T-helper 2 cell treated with Interferon-gamma antibody and Interleukin-4, amounts not matched to agents 100 ng/mL and 5 ng/mL, for 36 hours (primary cell): Measurements from ENCODE around the gene GLMN. TPM values are rescaled to one million over a fixed set of nuclear protein-coding genes. Genes with fewer than 3 reads are reported as not detected.

Experiments
- intact Hi-C: fragments of 100-400 bp; cut with micrococcal nuclease; formaldehyde crosslinking; loops from one replicate; pipeline ENCODE4 v1.15.1; 2023
- total RNA-seq: library from RNA; stranded (reverse); gene quantifications from 2 replicates; pipeline ENCODE4 v1.2.3, GENCODE V29; 2022

Gene GLMN, protein sequence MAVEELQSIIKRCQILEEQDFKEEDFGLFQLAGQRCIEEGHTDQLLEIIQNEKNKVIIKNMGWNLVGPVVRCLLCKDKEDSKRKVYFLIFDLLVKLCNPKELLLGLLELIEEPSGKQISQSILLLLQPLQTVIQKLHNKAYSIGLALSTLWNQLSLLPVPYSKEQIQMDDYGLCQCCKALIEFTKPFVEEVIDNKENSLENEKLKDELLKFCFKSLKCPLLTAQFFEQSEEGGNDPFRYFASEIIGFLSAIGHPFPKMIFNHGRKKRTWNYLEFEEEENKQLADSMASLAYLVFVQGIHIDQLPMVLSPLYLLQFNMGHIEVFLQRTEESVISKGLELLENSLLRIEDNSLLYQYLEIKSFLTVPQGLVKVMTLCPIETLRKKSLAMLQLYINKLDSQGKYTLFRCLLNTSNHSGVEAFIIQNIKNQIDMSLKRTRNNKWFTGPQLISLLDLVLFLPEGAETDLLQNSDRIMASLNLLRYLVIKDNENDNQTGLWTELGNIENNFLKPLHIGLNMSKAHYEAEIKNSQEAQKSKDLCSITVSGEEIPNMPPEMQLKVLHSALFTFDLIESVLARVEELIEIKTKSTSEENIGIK
- 29.0 and 29.9 TPM in 2 replicates for total RNA-seq

DNA sequence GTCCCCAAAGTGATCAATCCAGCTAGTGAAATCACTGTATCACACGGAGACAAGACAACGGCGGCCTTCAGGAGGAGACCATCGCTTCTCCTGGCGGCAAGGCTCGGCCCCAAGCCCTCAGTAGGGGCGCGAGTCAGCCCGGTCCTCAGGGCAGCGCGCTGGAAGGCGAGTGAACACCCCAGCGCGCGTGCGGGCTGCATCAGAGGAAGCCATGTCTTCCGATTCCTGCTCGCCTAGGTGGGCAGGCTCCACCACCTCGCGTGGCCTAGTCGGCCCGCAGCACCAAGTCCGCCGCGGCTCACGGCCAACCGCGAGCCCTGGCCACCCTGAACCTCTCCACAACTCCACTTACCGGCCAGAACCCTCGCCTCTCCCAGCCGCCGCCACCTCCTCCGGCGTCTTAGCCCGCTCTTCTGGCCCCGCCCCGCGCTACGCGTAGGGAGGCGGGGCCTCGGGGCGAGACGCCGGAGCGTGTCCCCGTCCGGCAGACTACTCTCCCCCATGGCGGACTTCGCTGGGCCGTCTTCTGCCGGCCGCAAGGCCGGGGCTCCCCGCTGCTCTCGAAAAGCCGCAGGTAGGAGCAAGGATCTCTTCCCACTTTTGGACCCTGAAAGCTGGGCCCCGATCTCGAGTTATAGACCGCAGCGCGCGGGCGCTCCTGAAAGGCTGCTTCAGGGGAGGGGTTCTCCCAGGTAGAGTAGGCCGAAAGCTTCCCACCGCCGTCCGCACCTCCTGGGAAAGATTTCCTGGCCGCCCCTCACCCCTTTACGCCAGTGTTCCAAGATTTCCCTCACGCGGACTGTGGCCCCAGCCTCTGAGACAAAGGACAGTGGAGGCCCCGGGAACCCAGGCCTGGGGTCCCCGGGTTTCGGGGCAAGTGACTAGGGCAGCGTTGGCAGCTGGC, at the start of gene GLMN, which contains the start of gene RPAP2:
TSS of gene GLMN (minus strand) at position 415 of the 904 bp plus-strand sequence. CDS start 988 bp downstream, outside the sequence.
TSS of gene RPAP2 (plus strand) at position 487 of the 904 bp plus-strand sequence. CDS start at position 502, 15 bp downstream.
- intact Hi-C loops, result loop anchor here (1.0 to 10.0 kb wide), 10 partner anchors 18 to 536 kb away; partner anchors contain the start of genes BTBD8 and RPL5

DNA sequence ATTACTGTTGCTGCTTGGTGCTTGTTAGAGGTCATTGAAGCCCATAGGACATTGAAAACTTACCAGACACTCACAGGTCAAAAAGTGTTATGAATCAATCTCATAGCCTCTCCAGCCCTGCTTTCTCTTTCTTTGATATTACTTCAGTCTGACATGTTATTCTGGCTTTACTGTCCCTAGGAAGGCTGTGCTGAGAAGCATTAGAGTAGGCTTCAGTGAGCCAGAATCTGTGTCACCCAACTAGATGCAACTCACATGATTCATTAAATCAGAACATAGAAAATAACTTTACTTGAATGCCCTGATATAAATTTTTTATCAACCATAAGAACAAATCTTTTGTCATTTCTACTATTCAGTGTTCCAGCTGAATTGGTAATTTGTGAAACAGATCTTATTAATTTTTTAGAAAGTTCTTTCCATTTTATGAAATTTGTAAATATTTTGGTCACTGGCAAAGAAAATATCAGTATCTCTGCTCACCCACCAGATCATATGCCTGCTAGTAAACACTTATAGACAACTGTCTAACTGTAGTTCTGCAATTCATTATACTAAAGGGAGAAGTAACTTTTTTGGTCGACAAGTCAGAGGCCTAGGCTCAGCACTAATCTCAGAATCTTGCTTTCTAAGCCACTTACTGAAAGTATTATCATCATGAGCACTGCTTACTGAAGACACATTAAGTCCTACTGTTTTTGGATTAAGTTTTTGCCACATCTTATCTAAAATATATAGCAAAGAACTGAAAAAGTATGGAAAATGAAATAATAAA, 48.3 kb upstream of the GLMN start:
- intact Hi-C loops, result no loop called here

DNA sequence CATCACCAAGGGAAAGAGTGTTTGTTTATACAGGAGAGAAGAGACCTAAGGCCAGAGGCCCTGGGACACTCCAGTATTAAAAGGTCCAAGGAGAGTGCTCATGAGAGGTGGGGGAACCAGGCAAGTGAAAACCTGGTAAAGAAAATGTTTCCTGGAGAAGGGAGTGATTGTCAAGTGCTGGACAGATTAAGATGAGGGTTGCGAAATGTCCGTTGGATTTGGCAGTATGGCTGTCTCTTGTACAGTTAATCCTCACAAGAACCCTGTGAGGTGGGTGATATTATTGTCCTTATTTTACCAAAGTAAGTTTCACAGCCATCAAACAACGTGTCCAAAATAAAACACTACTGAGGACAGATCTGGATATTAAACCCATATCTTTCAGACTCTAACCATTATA, 44.3 kb upstream of the GLMN start:
- intact Hi-C loops, result no loop called here

DNA sequence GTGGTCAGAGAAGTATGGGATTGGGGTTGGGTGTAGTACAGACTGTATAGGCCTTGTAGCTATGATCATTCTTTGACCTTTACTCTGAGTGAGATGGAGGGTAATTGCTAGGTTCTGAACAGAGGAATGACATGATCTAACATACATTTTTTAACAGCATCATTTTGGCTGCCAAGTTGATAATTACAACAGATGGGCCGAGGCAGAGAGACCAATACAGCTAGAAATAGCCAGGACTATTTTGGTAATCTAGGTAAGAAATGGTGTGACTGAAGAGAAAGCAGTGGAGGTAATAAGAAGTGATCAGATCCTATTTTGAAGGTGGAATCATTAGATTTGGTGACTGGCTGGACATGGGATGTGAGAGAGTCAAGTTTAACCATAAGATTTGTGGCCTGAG, 43.6 kb upstream of the GLMN start:
- intact Hi-C loops, result no loop called here

DNA sequence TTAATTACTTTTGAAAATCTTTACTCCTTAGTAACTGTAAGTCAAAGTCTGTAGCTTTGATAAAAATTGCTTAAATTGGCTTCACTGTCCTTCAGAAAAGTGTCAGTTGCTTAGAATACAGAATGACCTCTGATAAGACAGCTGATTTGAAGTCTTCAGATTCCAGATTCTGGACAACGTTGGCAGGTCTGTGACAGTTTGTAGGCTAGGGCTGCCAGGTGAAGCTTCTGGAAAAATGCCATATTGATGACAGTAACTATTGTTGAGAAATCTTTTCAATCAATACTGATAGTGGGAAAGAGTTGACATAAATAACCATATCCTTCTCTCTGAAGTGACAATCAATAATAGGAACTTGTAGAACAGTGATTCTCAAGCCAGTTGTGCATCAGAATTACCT, 41.4 kb upstream of the GLMN start:
- intact Hi-C loops, result no loop called here

DNA sequence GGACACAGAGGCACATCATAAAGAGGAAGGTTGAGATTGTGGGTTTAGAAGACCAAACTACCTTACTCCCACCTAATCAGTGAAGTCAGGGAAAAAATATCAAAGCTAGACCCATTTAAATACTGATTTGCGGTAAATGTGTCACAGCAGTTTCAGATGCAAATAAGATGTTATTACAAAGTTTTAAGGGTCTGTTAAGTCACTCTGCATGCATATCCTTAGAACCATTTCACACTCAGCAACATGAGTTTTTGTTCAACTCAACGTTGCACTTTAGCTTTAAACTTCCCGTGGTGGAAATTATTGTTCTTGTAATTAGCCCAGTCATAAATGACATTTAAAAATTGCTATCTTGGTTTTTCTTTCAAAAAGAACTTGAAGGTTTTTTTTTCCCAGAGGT, 34.9 kb upstream of the GLMN start:
- intact Hi-C loops, result no loop called here

DNA sequence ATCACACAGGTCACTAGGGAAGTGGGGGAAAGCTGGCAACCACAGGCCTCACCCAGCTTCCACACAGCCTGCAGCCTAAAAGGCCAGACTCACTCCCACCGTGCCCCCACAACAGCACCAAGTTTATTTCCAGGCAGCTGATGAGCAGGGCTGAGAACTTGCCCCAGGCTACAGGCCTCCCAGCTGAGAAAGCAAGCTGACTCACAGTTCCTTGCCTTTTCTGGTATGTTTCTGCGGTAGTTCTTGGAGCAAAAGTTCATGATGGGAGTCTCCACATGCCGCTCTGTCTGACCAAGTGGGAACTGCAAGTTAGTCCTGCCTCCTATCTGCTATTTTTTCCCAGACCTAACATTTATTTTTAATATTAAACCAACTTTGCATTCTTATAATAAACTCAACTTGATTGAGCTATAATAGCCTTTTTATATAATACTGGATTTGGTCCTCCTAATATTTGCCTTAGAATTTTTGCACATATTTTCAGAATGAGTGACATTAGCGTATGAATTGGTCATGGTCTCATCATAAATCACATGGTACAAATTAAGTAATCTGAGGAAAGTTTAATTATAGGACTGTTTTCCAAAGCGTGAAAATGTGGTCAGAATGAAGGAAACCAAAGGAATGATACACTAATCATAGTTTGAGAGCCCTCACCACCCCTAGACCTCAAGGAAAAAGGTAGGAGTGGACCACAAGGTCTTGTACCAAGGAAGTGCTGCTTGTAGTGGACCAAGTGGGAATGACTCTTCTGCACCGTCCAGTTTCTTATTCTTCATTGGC, 30.8 kb upstream of the GLMN start:
- intact Hi-C loops, result no loop called here

DNA sequence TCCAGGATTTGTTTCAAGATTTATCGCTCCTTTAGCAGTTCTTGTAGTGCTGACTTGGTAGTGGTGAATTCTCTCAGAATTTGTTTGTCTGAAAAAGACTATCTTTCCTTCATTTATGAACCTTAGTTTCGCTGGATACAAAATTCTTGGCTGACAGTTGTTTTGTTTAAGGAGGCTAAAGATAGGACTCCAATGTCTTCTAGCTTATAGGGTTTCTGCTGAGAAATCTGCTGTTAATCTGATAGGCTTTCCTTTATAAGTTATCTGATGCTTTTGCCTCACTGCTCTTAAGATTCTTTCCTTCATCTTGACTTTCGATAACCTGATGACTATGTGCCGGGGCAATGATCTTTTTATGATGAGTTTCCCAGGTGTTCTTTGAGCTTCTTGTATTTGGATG, 29.0 kb upstream of the GLMN start:
- intact Hi-C loops, result no loop called here

DNA sequence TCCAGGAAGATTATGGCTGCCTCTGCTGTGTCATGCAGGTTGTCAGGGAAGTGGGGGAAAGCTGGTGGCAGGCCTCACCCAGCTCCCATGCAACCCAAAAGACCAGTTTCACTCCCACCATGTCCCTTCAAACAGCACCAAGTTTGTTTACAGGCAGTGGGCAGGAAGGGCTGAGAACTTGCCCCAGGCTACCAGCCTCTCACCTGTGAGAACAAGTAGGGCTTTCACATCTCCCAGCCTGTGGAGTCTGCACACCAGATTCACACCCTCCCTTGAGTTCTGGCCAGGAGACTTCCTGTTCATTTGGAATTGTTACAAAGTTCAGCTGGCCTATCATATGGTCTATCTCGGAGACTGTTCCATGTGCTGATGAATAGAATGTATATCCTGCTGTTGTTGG, 27.9 kb upstream of the GLMN start:
- intact Hi-C loops, result no loop called here

DNA sequence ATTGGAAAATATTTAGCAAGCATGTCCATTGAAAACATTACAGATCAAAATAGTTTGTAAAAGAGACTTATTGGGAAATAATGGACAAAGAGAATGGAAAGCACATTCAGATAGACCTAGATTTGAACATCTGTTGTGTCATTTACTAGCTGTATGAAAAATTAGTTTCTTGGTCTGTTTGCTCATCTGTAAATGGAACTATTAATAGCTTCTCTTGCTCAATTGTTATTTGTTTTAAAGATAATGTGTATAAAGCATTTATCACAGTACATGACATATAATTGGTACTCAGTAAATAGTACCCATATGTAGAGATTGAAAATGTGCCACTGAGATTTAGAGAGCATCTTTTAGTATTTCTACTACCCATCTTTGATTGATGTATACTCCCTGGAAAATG, 26.0 kb upstream of the GLMN start:
- intact Hi-C loops, result no loop called here

DNA sequence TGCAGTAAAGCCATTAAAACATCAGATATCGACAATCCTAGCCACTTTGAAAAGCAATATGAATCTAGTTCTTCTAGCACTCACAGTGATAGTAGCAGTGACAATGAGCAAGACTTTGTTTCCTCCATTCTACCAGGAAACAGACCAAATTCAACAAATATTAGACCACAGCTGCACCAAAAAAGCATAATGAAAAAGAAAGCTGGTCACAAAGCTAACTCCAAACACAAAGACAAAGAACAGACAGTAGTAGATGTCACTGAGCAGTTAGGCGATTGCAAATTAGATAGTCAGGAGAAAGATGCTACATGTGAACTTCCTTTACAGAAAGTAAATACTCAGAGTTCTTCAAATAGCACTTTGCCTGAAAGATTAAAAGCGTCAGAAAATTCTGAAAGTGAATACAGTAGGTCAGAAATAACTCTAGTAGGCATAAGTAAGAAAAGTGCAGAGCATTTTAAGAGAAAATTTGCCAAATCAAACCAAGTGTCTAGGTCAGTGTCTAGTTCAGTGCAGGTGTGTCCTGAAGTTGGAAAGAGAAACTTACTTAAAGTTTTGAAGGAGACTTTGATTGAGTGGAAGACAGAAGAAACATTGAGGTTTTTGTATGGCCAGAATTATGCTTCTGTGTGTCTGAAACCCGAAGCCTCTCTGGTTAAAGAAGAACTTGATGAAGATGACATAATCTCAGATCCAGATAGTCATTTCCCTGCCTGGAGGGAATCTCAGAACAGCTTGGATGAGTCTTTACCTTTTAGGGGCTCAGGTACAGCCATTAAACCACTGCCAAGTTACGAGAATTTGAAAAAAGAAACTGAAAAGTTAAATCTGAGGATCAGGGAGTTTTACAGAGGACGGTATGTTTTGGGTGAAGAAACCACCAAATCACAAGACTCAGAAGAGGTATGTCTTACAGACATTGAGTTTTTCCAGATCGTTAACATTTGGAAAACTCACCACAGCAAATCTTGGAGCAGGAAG, 25.0 kb upstream of the GLMN start:
- intact Hi-C loops, result no loop called here

DNA sequence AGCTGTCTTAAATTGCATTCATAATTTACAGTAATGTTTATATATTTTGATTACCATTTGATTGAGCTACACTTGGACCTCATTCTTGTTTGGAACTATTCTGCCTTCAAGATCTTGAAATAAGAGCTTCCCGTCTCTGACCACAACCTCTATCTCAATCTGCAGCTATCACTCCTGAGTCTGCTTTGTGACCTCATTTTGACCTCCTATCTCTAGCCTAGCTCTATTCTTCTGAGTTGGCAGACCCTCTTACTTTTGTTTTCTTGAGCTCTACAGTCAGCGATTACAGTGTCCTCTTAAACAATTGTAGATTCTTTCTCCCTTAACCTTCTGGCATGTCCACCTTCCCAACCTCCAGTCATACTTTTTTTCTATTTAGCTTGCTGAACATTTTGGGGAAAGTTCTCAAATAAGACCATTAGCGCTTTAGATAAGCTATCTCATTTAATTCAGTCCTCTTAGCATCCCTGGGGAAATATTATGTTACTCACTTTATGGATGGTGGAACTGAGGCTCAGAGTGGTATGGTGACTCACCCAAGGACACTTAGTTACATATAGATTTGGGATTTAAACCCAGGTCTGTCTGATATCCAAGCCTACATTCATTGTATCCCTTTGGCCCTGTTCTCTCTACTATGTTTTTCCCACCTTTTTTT, 19.2 kb upstream of the GLMN start:
- intact Hi-C loops, result loop anchor here (2.0 to 5.0 kb wide), 5 partner anchors 19 to 264 kb away; partner anchors contain the start of genes GFI1, GLMN and RPAP2

DNA sequence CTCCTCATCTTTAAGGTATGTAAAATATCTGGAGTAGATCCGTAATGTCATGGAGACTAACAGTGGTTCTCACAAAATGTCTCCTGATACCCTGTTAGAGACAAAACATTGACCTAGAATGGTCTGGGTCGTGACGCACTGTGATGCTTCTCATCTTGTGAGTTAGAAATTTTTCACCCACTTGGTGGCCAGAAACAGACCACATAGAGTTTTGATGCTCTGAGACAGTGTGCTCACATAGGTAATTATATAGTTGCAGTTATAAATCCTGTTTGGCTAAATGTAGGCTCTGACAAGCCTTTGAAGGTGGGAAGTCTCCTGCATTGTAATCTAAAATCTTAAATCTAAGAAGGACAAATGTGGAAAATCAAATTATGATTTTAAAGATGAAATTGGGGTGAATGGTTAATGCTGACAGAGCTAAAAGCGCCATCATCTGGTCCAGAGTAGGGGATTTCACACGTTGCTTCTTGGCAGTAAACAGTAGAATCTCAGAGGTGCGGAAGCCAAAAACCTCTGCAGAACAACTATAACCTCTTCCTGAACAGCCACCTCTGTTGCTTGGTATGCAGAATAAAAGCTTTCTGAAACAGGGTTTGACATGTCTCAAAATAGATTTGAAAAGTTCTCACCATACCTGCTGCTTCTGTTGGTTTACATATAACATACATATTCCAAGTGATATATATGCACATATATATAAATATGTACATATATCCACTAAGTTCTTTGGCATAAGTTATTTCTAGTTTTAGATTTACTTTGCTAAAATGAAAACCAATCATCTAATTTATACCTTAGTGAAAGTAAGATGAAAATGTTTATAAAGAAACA, 17.2 kb upstream of the GLMN start:
- intact Hi-C loops, result loop anchor here (2.0 to 5.0 kb wide), 7 partner anchors 17 to 266 kb away; partner anchors contain the start of genes GFI1, GLMN and RPAP2

DNA sequence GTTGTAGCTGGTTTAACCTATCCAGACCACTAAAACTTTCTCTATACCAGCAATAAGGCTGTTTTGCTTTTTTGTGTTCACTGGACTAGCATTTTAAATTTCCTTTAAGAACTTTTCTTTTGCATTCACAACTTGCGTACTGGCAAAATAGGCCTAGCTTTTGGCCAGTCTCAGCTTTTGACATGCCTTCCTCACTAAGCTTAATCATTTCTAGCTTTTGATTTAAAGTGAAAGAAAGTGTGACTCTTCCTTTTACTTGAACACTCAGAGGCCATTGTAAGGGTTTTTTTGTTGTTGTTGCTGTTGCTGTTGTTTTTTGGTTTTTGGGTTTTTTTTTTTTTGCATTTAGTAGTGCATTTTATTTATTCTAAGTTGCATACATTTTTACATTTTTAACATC, 15.2 kb upstream of the GLMN start:
- intact Hi-C loops, result loop anchor here (2.0 kb wide), 2 partner anchors 97 to 223 kb away; no protein-coding TSS in a partner anchor

DNA sequence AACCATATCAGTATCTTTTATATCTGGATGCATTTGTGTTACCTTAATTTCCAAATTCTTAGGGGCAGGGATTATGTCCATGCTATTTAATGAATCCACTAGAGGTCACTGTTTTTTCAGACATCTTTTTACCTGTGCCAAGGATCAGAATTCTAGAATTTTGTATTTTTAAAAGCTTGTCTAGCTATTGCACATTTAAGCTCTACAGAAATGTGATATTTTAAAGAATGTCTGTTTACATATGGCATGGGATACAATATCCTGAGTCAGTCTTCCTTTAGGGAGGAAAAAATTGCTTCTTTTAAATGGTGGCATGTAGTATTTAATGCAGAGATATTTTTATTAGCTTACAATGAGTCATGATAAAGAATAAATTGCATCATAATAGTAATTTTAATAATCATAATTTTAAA, 11.4 kb upstream of the GLMN start:
- intact Hi-C loops, result loop anchor here (1.0 kb wide), 3 partner anchors 173 to 313 kb away; no protein-coding TSS in a partner anchor

DNA sequence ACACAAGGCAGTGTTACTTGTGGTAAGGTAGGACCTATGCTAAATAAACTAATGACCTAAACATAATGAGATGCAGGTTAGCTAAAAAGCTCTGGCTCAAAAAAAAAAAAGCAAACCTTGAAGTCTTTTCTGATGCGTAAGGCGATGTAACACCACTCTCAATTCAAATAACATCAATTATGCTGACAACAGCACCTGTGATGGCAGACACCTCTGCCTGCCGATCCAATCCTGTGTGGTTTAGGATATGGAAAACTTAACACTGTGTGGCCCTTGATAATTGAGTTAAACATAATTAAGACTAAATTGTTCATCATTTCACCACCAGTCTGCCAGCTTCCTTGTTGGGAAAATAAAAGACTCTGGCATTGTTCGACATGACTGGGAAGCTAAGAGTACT, 9.2 kb upstream of the GLMN start:
- intact Hi-C loops, result no loop called here

DNA sequence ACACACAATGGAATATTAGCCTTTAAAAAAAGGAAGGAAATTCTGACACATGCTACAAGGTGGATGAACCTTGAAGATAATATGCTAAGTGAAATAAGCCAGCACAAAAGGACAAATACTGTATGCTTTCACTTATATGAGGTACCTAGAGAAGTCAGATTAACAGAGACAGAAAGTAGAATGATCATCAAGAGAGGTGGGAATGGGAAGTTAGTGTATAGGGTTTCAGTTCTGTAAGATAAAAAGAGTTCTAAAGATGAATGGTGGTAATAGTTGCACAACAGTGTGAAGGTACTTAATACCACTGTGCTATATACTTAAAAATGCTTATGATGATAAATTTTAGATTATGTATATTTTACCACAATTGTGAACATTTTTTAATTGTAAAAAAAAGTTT, 7.2 kb upstream of the GLMN start:
- intact Hi-C loops, result no loop called here
